ENCODE results near the gene NFATC3.
A peak's percentile ranks its signal among the peaks of the same experiment; 100 is the strongest.

DNA sequence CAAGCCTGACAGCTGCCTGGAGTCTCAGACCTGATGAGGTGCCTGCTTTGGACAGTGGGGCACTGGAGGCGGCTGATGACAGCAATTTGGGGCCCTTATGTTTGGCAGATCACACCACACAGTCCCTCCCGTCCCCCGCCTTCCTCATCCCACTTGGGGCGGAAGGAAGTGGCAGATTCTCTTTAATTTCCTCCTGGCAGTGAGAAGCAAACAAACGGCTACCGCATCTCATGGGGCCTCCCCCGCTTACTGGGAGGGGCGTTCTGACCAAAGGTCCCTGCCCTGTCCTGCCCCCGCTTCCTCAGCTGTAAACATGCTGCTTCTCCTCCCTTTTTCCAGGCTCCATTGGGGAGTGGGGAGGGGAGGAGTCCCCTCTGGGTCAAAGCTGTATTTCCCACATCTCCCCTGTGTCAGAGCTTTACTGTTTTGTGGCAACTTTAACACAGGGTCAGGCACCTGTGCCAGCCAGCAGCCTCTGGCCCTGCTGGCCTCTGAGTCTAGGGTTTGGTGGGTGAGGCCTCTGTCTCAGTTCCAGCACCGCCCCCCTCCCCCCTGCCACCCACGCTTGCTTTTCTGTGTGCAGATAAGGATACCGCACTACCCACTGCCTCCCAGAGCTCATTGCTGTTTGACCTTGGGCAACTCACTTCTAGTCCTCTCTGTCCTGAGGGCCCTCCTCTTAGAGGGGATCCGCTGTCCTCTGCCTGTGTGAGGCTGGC lies 5.4 kb upstream of the NFATC3 start:
- TF ChIP-seq POLR2A (IDR thresholded peaks at IDR 0.05; ENCODE audit: low read length) = peak; percentile 84
- peak; percentile 47 for TF ChIP-seq GATA1 (IDR thresholded peaks at IDR 0.05; ENCODE audit: low read depth, low read length)

All from erythroblast (primary cell).